Hepatocyte (in vitro differentiated cells): ENCODE results near the gene ATP6AP1.

Source experiments
- CTCF ChIP-seq: fragments of 200-600 bp; sonication (generic); IDR thresholded peaks from 2 replicates; pipeline ENCODE4 v1.5.1; 2016; ENCODE audit warnings: antibody characterized with exemption, mild to moderate bottlenecking; ENCODE audit not compliant: poor library complexity
- EZH2 ChIP-seq: fragments of 200-600 bp; sonication (generic); IDR thresholded peaks from 2 replicates; pipeline ENCODE4 v1.6.1; 2016; ENCODE audit warnings: antibody characterized with exemption, mild to moderate bottlenecking, borderline replicate concordance
- EZH2phosphoT487 ChIP-seq: fragments of 200-600 bp; sonication (generic); IDR thresholded peaks from one replicate; pipeline ENCODE4 v1.6.1; 2018; ENCODE audit warnings: antibody characterized with exemption, mild to moderate bottlenecking, low read depth, moderate library complexity; ENCODE audit not compliant: unreplicated experiment, severe bottlenecking

GRCh38 chrX:154380153-154380552, 48.3 kb upstream of the ATP6AP1 start:
- no peak for TF ChIP-seq CTCF
- no peak for TF ChIP-seq EZH2
- TF ChIP-seq EZH2phosphoT487, result no peak
